Measurements from ENCODE around the gene NTRK2. TPM values are rescaled to one million over a fixed set of nuclear protein-coding genes. Genes with fewer than 3 reads are reported as not detected.

NTRK2 gene
- total and polyA plus RNA-seq, 2 experiments from 2014 or later = 0.99 to 3.7 TPM

DNA sequence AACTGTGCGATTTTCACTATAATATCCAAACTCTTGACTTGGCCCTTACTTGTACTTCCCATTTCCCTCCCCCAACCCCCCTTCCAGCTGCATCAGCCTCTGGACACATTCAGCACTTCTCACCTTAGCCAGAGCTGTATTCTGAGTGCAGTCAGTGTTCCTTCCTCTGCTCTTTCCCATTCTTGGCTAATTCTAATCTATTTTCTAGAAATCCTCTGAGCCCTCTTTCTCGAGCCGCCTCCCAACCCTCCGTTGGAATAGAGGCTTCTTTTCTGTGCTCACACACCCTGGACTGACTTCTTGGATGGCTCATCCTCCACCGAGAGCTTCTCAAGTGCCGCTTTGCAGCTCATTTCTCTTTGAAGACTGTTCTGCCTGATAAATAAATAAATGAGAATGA is 188.8 kb downstream of the NTRK2 start:
- DNase-seq (ENCODE audit: low spot score) = no peak
- 76% methylated on average over 6 of the region's 6 CpGs for WGBS (ENCODE audit: low lambda C conversion rate, missing lambda C conversion rate)
- H3K9me3 ChIP-seq (ENCODE audit: low read depth) = no peaks in the 10 kb centered on the region
- H4K20me1 ChIP-seq (ENCODE audit: insufficient read depth, poor library complexity, severe bottlenecking) = no peaks in the 10 kb centered on the region
- H3K27ac ChIP-seq = no peak overlapping the region
- no peaks in the 10 kb centered on the region for H3K4me1 ChIP-seq (ENCODE audit: insufficient read depth)
- no peak overlapping the region for H3K4me3 ChIP-seq
- no peak overlapping the region for H3K4me2 ChIP-seq
- no peaks in the 10 kb centered on the region for H3K9me2 ChIP-seq (replicated peaks; ENCODE audit: insufficient read depth)
- TF ChIP-seq EZH2 (IDR thresholded peaks at IDR 0.05; ENCODE audit: borderline replicate concordance) (no peak), EZH2phosphoT487 (IDR thresholded peaks at IDR 0.05; ENCODE audit: low read depth, severe bottlenecking, unreplicated experiment) (no peak)
- TF ChIP-seq, protein P1, sequence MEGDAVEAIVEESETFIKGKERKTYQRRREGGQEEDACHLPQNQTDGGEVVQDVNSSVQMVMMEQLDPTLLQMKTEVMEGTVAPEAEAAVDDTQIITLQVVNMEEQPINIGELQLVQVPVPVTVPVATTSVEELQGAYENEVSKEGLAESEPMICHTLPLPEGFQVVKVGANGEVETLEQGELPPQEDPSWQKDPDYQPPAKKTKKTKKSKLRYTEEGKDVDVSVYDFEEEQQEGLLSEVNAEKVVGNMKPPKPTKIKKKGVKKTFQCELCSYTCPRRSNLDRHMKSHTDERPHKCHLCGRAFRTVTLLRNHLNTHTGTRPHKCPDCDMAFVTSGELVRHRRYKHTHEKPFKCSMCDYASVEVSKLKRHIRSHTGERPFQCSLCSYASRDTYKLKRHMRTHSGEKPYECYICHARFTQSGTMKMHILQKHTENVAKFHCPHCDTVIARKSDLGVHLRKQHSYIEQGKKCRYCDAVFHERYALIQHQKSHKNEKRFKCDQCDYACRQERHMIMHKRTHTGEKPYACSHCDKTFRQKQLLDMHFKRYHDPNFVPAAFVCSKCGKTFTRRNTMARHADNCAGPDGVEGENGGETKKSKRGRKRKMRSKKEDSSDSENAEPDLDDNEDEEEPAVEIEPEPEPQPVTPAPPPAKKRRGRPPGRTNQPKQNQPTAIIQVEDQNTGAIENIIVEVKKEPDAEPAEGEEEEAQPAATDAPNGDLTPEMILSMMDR (IDR thresholded peaks at IDR 0.05; ENCODE audit: poor library complexity) = no peak
- no peaks in the 10 kb centered on the region for H3K79me2 ChIP-seq
- no peaks in the 10 kb centered on the region for H3K36me3 ChIP-seq (replicated peaks; ENCODE audit: insufficient read depth, low read depth)
- H3K27me3 ChIP-seq = no peaks in the 10 kb centered on the region
- no peak overlapping the region for H2AFZ ChIP-seq

DNA sequence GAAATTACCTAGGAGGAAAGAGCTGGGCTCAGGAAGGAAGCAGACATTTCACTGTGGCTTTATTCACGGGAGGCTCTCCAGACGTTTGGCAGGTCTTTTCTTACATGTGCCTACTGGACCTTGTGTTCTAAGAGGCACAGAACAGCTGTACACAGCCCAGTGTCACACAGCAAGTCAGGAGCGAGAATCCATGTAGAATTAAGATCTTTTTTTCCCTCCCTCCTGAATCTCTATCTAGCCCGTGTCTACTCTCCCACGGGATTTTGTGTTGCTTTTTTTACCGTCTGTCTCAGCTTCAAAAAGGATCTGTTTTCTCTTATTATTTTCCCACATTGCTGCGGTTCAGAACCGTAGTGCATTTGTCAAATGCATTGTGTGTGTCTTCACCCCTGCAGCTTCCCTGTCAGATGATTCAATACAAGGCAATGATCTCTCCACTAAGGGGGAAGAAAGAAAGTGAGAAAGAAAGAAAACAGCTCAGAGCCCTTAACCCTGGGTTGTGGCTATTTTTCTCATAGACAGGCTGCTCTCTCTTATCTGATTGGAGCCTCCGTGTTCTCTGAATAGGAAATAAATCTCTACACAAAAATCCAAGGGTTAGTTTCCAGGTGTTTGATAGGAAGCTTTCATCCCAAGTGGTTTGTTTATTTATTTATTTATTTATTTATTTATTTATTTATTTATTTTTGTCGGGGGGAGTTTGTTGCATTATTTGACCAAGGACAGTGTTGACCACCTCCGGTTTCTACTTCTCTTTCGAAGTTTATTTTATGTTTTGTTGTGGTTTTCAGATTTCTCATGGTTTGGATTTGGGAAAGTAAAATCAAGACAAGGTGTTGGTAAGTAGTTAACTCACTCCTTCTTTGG is 191.0 kb downstream of the NTRK2 start:
- no peaks in the 10 kb centered on the region for H4K20me1 ChIP-seq (ENCODE audit: insufficient read depth, poor library complexity, severe bottlenecking)
- H3K9me2 ChIP-seq (replicated peaks; ENCODE audit: insufficient read depth) = no peaks in the 10 kb centered on the region
- TF ChIP-seq EZH2phosphoT487 (IDR thresholded peaks at IDR 0.05; ENCODE audit: low read depth, severe bottlenecking, unreplicated experiment) (no peak), EZH2 (IDR thresholded peaks at IDR 0.05; ENCODE audit: borderline replicate concordance) (no peak)
- TF ChIP-seq, protein P1 (IDR thresholded peaks at IDR 0.05; ENCODE audit: poor library complexity) = no peak
- H3K4me2 ChIP-seq = no peak overlapping the region
- no peaks in the 10 kb centered on the region for H3K4me1 ChIP-seq (ENCODE audit: insufficient read depth)
- no peak overlapping the region for H3K4me3 ChIP-seq
- H2AFZ ChIP-seq = no peak overlapping the region
- 66% methylated on average over 12 of the region's 12 CpGs for WGBS (ENCODE audit: low lambda C conversion rate, missing lambda C conversion rate)
- H3K27ac ChIP-seq = no peak overlapping the region
- no peaks in the 10 kb centered on the region for H3K36me3 ChIP-seq (replicated peaks; ENCODE audit: insufficient read depth, low read depth)
- H3K27me3 ChIP-seq = no peaks in the 10 kb centered on the region
- DNase-seq (ENCODE audit: low spot score) = no peak
- no peaks in the 10 kb centered on the region for H3K9me3 ChIP-seq (ENCODE audit: low read depth)
- H3K79me2 ChIP-seq = no peaks in the 10 kb centered on the region

DNA sequence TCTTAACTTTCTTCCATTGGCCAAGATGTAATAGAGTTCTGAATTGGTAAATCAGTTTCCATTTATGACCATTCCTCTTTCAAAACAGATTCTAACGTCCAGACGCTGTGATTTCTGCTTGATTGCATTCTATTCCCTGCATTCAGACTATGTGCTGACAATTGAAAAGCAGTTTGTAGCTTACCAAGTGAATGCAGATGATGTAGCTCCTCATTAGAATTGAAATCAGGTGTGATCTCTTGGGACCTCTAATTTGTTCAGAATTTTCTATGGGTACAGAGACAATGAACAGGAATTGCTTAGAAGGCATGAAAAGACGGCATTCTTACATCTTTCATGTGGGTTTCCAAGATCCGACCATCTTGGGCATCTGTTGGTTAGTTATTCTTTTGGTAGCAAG is 191.9 kb downstream of the NTRK2 start:
- Histone ChIP-seq H3K4me2 (no peak overlapping the region), H3K4me3 (no peak overlapping the region), H3K9me2 (replicated peaks; ENCODE audit: insufficient read depth) (no peaks in the 10 kb centered on the region), H3K27ac (no peak overlapping the region), H3K4me1 (ENCODE audit: insufficient read depth) (no peaks in the 10 kb centered on the region), H3K27me3 (no peaks in the 10 kb centered on the region), H3K9me3 (ENCODE audit: low read depth) (no peaks in the 10 kb centered on the region), H2AFZ (no peak overlapping the region), H3K79me2 (no peaks in the 10 kb centered on the region), H3K36me3 (replicated peaks; ENCODE audit: insufficient read depth, low read depth) (no peaks in the 10 kb centered on the region), H4K20me1 (ENCODE audit: insufficient read depth, poor library complexity, severe bottlenecking) (no peaks in the 10 kb centered on the region)
- DNase-seq (ENCODE audit: low spot score) = no peak
- TF ChIP-seq EZH2 (IDR thresholded peaks at IDR 0.05; ENCODE audit: borderline replicate concordance) = no peak
- no peak for TF ChIP-seq EZH2phosphoT487 (IDR thresholded peaks at IDR 0.05; ENCODE audit: low read depth, severe bottlenecking, unreplicated experiment)
- TF ChIP-seq, protein P1 (IDR thresholded peaks at IDR 0.05; ENCODE audit: poor library complexity) = no peak
- WGBS (ENCODE audit: low lambda C conversion rate, missing lambda C conversion rate) = 89% methylated on average over 4 of the region's 4 CpGs

Data from hepatocyte (in vitro differentiated cells).